ENCODE results near the gene PAIP1.
"Not testable (repeated sequence)": the region's sequence is repeated elsewhere in the genome, so short reads cannot be mapped to it uniquely, and the experiment has no call there.

Gene PAIP1

DNA sequence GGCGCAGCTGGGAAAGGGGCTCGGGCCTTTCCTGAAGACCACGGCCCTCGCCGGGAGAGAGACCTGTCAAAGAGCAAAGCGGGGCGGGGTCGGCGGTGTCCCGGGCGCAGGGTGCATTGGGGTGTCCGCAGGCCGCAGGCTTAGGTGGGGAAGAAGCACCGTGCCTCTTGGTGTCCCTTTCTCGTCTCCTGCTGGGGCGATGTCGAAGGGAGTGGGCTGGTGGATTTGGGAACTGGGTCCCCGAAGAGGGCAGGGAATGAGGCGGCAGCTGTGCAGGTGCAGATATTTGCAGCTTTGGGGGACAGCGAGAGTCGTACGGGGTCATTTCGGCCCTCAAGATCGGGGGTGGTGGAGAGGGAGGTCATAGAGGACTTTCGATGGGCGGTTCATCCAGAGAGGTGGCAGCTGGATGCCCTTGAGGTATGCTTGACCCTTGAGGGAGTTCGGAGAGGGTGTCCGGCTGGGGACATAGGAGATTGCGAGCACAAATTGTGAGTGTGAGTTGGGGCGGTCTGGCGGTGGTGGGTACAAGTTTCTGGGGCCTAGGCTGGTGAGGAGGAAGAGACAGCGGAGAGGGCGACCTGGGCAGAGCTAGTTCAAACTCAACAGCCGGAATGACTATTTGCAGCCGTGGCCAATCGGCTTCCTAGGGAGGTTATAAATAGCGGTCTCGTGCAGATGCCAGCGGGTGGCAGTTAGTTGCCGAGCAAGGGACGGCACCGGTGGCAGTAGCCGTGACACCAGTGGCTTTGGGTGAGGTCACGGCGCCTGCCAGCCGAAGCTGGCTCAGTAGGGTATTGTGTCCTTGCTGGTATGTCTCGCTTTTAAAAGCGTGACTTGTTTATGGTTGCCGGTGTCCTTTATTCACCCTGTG lies 46.7 kb upstream of the PAIP1 start:
- Histone ChIP-seq H3K36me3 (replicated peaks; ENCODE audit: insufficient read depth, low read length) (peaks cover 4% of the 10 kb centered on the region; the same call in 1 of the 2 replicates), H3K27me3 (replicated peaks; ENCODE audit: insufficient read depth, low read length) (no peaks in the 10 kb centered on the region), H3K4me3 (ENCODE audit: low read length) (peak overlapping the region; percentile 88), H3K27ac (ENCODE audit: low read length) (peak overlapping the region; percentile 97), H3K4me2 (ENCODE audit: low read depth, low read length) (peak overlapping the region; percentile 91), H3K4me1 (ENCODE audit: low read length) (peaks cover 23% of the 10 kb centered on the region), H3K9me2 (replicated peaks; ENCODE audit: insufficient read depth, low read length) (no peaks in the 10 kb centered on the region), H3K9ac (ENCODE audit: low read length) (peak overlapping the region; percentile 94), H4K20me1 (ENCODE audit: insufficient read depth, low read length) (no peaks in the 10 kb centered on the region), H3K9me3 (replicated peaks; ENCODE audit: insufficient read depth, low read length) (no peaks in the 10 kb centered on the region), H3K79me2 (ENCODE audit: low read length) (peaks cover 93% of the 10 kb centered on the region), H2AFZ (ENCODE audit: low read length) (peak overlapping the region; percentile 75), H3F3A (ENCODE audit: insufficient read depth, low read length) (peaks cover 25% of the 10 kb centered on the region)
- DNase-seq = peak; percentile 93
- TF ChIP-seq EZH2phosphoT487 (IDR thresholded peaks at IDR 0.05; ENCODE audit: low read length) (no peak), EZH2 (optimal IDR thresholded peaks at IDR 0.05; ENCODE audit: low read depth, low read length) (no peak), CTCF (IDR thresholded peaks at IDR 0.05; ENCODE audit: low read length) (no peak)

GRCh38 chr5:43602461-43603343 lies 45.8 kb upstream of the PAIP1 start, which contains the start of gene NNT:
TSS of gene NNT (plus strand) at chr5:43603180. CDS start at chr5:43609196, 6,016 bp downstream.
- no peaks in the 10 kb centered on the region for H3K9me3 ChIP-seq (replicated peaks; ENCODE audit: insufficient read depth, low read length)
- H3K27me3 ChIP-seq (replicated peaks; ENCODE audit: insufficient read depth, low read length) = no peaks in the 10 kb centered on the region
- H3K36me3 ChIP-seq (replicated peaks; ENCODE audit: insufficient read depth, low read length) = peaks cover 3% of the 10 kb centered on the region; the same call in 1 of the 2 replicates
- peak; percentile 76 for DNase-seq
- peak within 1 kb of the TSS; percentile 91 for H3K4me2 ChIP-seq (ENCODE audit: low read depth, low read length)
- H2AFZ ChIP-seq (ENCODE audit: low read length) = peak within 1 kb of the TSS; percentile 75
- peaks cover 23% of the 10 kb centered on the region for H3K4me1 ChIP-seq (ENCODE audit: low read length)
- H3K9ac ChIP-seq (ENCODE audit: low read length) = peak within 1 kb of the TSS; percentile 94
- H3K27ac ChIP-seq (ENCODE audit: low read length) = peak within 1 kb of the TSS; percentile 97
- peak within 1 kb of the TSS; percentile 88 for H3K4me3 ChIP-seq (ENCODE audit: low read length)
- peaks cover 25% of the 10 kb centered on the region for H3F3A ChIP-seq (ENCODE audit: insufficient read depth, low read length)
- no peaks in the 10 kb centered on the region for H4K20me1 ChIP-seq (ENCODE audit: insufficient read depth, low read length)
- no peaks in the 10 kb centered on the region for H3K9me2 ChIP-seq (replicated peaks; ENCODE audit: insufficient read depth, low read length)
- no peak for TF ChIP-seq EZH2phosphoT487 (IDR thresholded peaks at IDR 0.05; ENCODE audit: low read length)
- no peak for TF ChIP-seq CTCF (IDR thresholded peaks at IDR 0.05; ENCODE audit: low read length)
- TF ChIP-seq EZH2 (optimal IDR thresholded peaks at IDR 0.05; ENCODE audit: low read depth, low read length) = no peak
- H3K79me2 ChIP-seq (ENCODE audit: low read length) = peaks cover 88% of the 10 kb centered on the region

GRCh38 chr5:43601454-43602260 lies 44.8 kb upstream of the PAIP1 start:
- Histone ChIP-seq H3K9ac (ENCODE audit: low read length) (peak overlapping the region; percentile 94), H3F3A (ENCODE audit: insufficient read depth, low read length) (peaks cover 25% of the 10 kb centered on the region), H2AFZ (ENCODE audit: low read length) (peak overlapping the region; percentile 75), H3K9me2 (replicated peaks; ENCODE audit: insufficient read depth, low read length) (no peaks in the 10 kb centered on the region), H3K79me2 (ENCODE audit: low read length) (peaks cover 80% of the 10 kb centered on the region), H3K9me3 (replicated peaks; ENCODE audit: insufficient read depth, low read length) (no peaks in the 10 kb centered on the region), H3K4me2 (ENCODE audit: low read depth, low read length) (peak overlapping the region; percentile 91), H3K27ac (ENCODE audit: low read length) (peak overlapping the region; percentile 97), H4K20me1 (ENCODE audit: insufficient read depth, low read length) (no peaks in the 10 kb centered on the region), H3K27me3 (replicated peaks; ENCODE audit: insufficient read depth, low read length) (no peaks in the 10 kb centered on the region), H3K4me3 (ENCODE audit: low read length) (peak overlapping the region; percentile 88), H3K36me3 (replicated peaks; ENCODE audit: insufficient read depth, low read length) (peaks cover 3% of the 10 kb centered on the region; the same call in 1 of the 2 replicates), H3K4me1 (ENCODE audit: low read length) (peaks cover 23% of the 10 kb centered on the region)
- DNase-seq = peak; percentile 57
- no peak for TF ChIP-seq EZH2 (optimal IDR thresholded peaks at IDR 0.05; ENCODE audit: low read depth, low read length)
- TF ChIP-seq CTCF (IDR thresholded peaks at IDR 0.05; ENCODE audit: low read length) = no peak
- no peak for TF ChIP-seq EZH2phosphoT487 (IDR thresholded peaks at IDR 0.05; ENCODE audit: low read length)

- not testable (repeated sequence) for H3K9ac ChIP-seq (ENCODE audit: low read length); DNase-seq; H2AFZ ChIP-seq (ENCODE audit: low read length); H3K27me3 ChIP-seq (replicated peaks; ENCODE audit: insufficient read depth, low read length); H4K20me1 ChIP-seq (ENCODE audit: insufficient read depth, low read length); H3K9me3 ChIP-seq (replicated peaks; ENCODE audit: insufficient read depth, low read length); H3K36me3 ChIP-seq (replicated peaks; ENCODE audit: insufficient read depth, low read length); H3K4me2 ChIP-seq (ENCODE audit: low read depth, low read length); H3K27ac ChIP-seq (ENCODE audit: low read length); H3K9me2 ChIP-seq (replicated peaks; ENCODE audit: insufficient read depth, low read length); H3K4me3 ChIP-seq (ENCODE audit: low read length)
- peaks cover 61% of the 10 kb centered on the region for H3K79me2 ChIP-seq (ENCODE audit: low read length)
- H3K4me1 ChIP-seq (ENCODE audit: low read length) = peaks cover 15% of the 10 kb centered on the region
- H3F3A ChIP-seq (ENCODE audit: insufficient read depth, low read length) = peaks cover 25% of the 10 kb centered on the region
These were observed 42.0 kb upstream of the PAIP1 start for GRCh38 chr5:43598927-43599326.
